ENCODE data around the gene MALT1.
"Not testable (repeated sequence)": the region's sequence is repeated elsewhere in the genome, so short reads cannot be mapped to it uniquely, and the experiment has no call there.

MALT1 gene

GRCh38 chr18:58653144-58653722 is 18.0 kb upstream of the MALT1 start:
- DNase-seq (ENCODE audit: low read depth in 3 of 3): not testable (repeated sequence)

GRCh38 chr18:58653814-58654509 is 17.3 kb upstream of the MALT1 start:
- no peak for DNase-seq (ENCODE audit: low read depth in 3 of 3)

GRCh38 chr18:58654896-58655614 is 16.2 kb upstream of the MALT1 start:
- no peak for DNase-seq (ENCODE audit: low read depth in 3 of 3)

GRCh38 chr18:58657081-58657480 is 14.2 kb upstream of the MALT1 start:
- DNase-seq (ENCODE audit: low read depth in 3 of 3): no peak

GRCh38 chr18:58657494-58657893 is 13.8 kb upstream of the MALT1 start:
- DNase-seq (ENCODE audit: low read depth in 3 of 3): no peak

GRCh38 chr18:58659691-58660090 is 11.6 kb upstream of the MALT1 start:
- DNase-seq (ENCODE audit: low read depth in 3 of 3): no peak

- DNase-seq (ENCODE audit: low read depth in 3 of 3): no peak
Measured at GRCh38 chr18:58660915-58661314, 10.3 kb upstream of the MALT1 start.

GRCh38 chr18:58661423-58661822 is 9.8 kb upstream of the MALT1 start:
- no peak for DNase-seq (ENCODE audit: low read depth in 3 of 3)

- DNase-seq (ENCODE audit: low read depth in 3 of 3): no peak
Measured at GRCh38 chr18:58662118-58662517, 9.1 kb upstream of the MALT1 start.

- no peak for DNase-seq (ENCODE audit: low read depth in 3 of 3)
Measured at GRCh38 chr18:58666176-58666575, 5.1 kb upstream of the MALT1 start.

GRCh38 chr18:58668211-58668610 is 3.1 kb upstream of the MALT1 start:
- DNase-seq (ENCODE audit: low read depth in 3 of 3): no peak

GRCh38 chr18:58668897-58669296 is 2.4 kb upstream of the MALT1 start:
- DNase-seq (ENCODE audit: low read depth in 3 of 3): no peak

GRCh38 chr18:58669731-58670378 is 1.4 kb upstream of the MALT1 start:
- DNase-seq (ENCODE audit: low read depth in 3 of 3): no peak

GRCh38 chr18:58670404-58671110 is 708 bp upstream of the MALT1 start:
- DNase-seq (ENCODE audit: low read depth in 3 of 3): no peak

- DNase-seq (ENCODE audit: low read depth in 3 of 3): peak in 2 of 3 experiments; percentile 15 to 24
Measured at GRCh38 chr18:58671632-58672564, 633 bp downstream of the MALT1 start.

GRCh38 chr18:58674159-58674558 is 2.9 kb downstream of the MALT1 start:
- no peak for DNase-seq (ENCODE audit: low read depth in 3 of 3)

GRCh38 chr18:58674863-58675472 is 3.7 kb downstream of the MALT1 start:
- no peak for DNase-seq (ENCODE audit: low read depth in 3 of 3)

GRCh38 chr18:58676270-58676669 is 5.0 kb downstream of the MALT1 start:
- DNase-seq (ENCODE audit: low read depth in 3 of 3): no peak

GRCh38 chr18:58682429-58683069 is 11.3 kb downstream of the MALT1 start:
- no peak for DNase-seq (ENCODE audit: low read depth in 3 of 3)

- DNase-seq (ENCODE audit: low read depth in 3 of 3): peak in 2 of 3 experiments; percentile 16 to 45
Measured at GRCh38 chr18:58687871-58688308, 16.6 kb downstream of the MALT1 start.

All from stimulated activated CD4-positive, alpha-beta T cell treated with anti-CD3 and anti-CD28 coated beads, TNF-alpha, amount 100 ng/mL, for 4 hours (primary cell).